Putamen (tissue), 1 donor: ENCODE measurements around the gene CACNA1D.
"Not testable (repeated sequence)": the region's sequence is repeated elsewhere in the genome, so short reads cannot be mapped to it uniquely, and the experiment has no call there.

ENCODE experiments used
- DNase-seq: peaks from one replicate; pipeline ENCODE4 v3.0.0-alpha.2; 2016; ENCODE audit warnings: low spot score

The CACNA1D gene

GRCh38 chr3:53526704-53527055, 32.3 kb downstream of the CACNA1D start:
- no peak for DNase-seq

- peak; percentile 49 for DNase-seq
Observed at GRCh38 chr3:53530205-53530604, 35.8 kb downstream of the CACNA1D start.

- DNase-seq: no peak
Observed at GRCh38 chr3:53531749-53532148, 37.3 kb downstream of the CACNA1D start.

- DNase-seq: no peak
Observed at GRCh38 chr3:53533472-53533871, 39.1 kb downstream of the CACNA1D start.

- DNase-seq: no peak
Observed at GRCh38 chr3:53534216-53534615, 39.8 kb downstream of the CACNA1D start.

GRCh38 chr3:53534676-53535400, 40.4 kb downstream of the CACNA1D start:
- DNase-seq: no peak

GRCh38 chr3:53536282-53536681, 41.9 kb downstream of the CACNA1D start:
- no peak for DNase-seq

GRCh38 chr3:53544357-53544756, 49.9 kb downstream of the CACNA1D start:
- no peak for DNase-seq

GRCh38 chr3:53545310-53545995, 51.0 kb downstream of the CACNA1D start:
- DNase-seq: no peak

- no peak for DNase-seq
Observed at GRCh38 chr3:53545996-53546359, 51.6 kb downstream of the CACNA1D start.

GRCh38 chr3:53547327-53547726, 52.9 kb downstream of the CACNA1D start:
- DNase-seq: no peak

GRCh38 chr3:53550005-53550620, 55.7 kb downstream of the CACNA1D start:
- DNase-seq: no peak

- DNase-seq: no peak
Observed at GRCh38 chr3:53551324-53551723, 56.9 kb downstream of the CACNA1D start.

GRCh38 chr3:53552730-53553129, 58.3 kb downstream of the CACNA1D start:
- DNase-seq: no peak

- DNase-seq: no peak
Observed at GRCh38 chr3:53553200-53553599, 58.8 kb downstream of the CACNA1D start.

- no peak for DNase-seq
Observed at GRCh38 chr3:53554559-53555067, 60.2 kb downstream of the CACNA1D start.

GRCh38 chr3:53555068-53555588, 60.7 kb downstream of the CACNA1D start:
- no peak for DNase-seq

- DNase-seq: no peak
Observed at GRCh38 chr3:53566461-53567145, 72.2 kb downstream of the CACNA1D start.

GRCh38 chr3:53570081-53570480, 75.7 kb downstream of the CACNA1D start:
- DNase-seq: no peak

- DNase-seq: no peak
Observed at GRCh38 chr3:53570709-53571108, 76.3 kb downstream of the CACNA1D start.

- no peak for DNase-seq
Observed at GRCh38 chr3:53571264-53571663, 76.9 kb downstream of the CACNA1D start.

- not testable (repeated sequence) for DNase-seq
Observed at GRCh38 chr3:53572184-53572583, 77.8 kb downstream of the CACNA1D start.
